H1 (cell line): ENCODE results near the gene STXBP2. TPM values are rescaled to one million over a fixed set of nuclear protein-coding genes. Genes with fewer than 3 reads are reported as not detected.

Source experiments
- ATF2 ChIP-seq: IDR thresholded peaks from 2 replicates; pipeline ENCODE4 v1.6.1; 2012; ENCODE audit warnings: low read length, inconsistent platforms
- CTCF ChIP-seq, 3 experiments: IDR thresholded peaks; 1 replicate in 2 of 3; 2 replicates in 1 of 3; pipeline versions ENCODE4 v1.5.1 to v1.6.1; 2011; ENCODE audit warnings: low read length in 3 of 3, mild to moderate bottlenecking in 3 of 3, inconsistent platforms in 2 of 3, low read depth in 1 of 3, moderate library complexity in 1 of 3; ENCODE audit not compliant: insufficient read depth in 1 of 3; ENCODE audit errors: control extremely low read depth in 1 of 3
- EGR1 ChIP-seq: IDR thresholded peaks from 2 replicates; pipeline ENCODE4 v1.6.1; 2011; ENCODE audit warnings: low read depth, low read length, borderline replicate concordance
- GTF2F1 ChIP-seq: IDR thresholded peaks from 2 replicates; pipeline ENCODE4 v1.6.1; 2012; ENCODE audit warnings: low read depth, low read length, improper control_type of control experiment, borderline replicate concordance
- RNF2 ChIP-seq: fragments of 200-900, 300-1000 bp; sonication (generic); IDR thresholded peaks from 2 replicates; pipeline ENCODE4 v1.7.1; 2016; ENCODE audit warnings: borderline replicate concordance, low read depth, mild to moderate bottlenecking, antibody characterized with exemption, low read length; ENCODE audit not compliant: poor library complexity, severe bottlenecking; ENCODE audit errors: missing control alignments
- SP1 ChIP-seq: IDR thresholded peaks from 2 replicates; pipeline ENCODE4 v1.6.1; 2011; ENCODE audit warnings: low read depth, low read length
- polyA plus RNA-seq, 7 experiments: library from polyadenylated mRNA; depleted of rRNA in 3 of 7; stranded (reverse) in 5 of 7; unstranded in 2 of 7; fragments of >200 nt in 5 of 7; fragments of 200-250 nt in 2 of 7; gene quantifications; 1 replicate in 5 of 7; 2 replicates in 1 of 7; 4 replicates in 1 of 7; pipeline versions ENCODE4 v1.2.1 to v1.2.3, GENCODE V29; 2011 to 2013; ENCODE audit warnings: missing spikeins in 2 of 7, mixed read lengths in 2 of 7
- total RNA-seq: library from RNA; stranded (reverse); fragmentation: NEBNext Ultra II Directional; extraction: Animal tissue kit (Norgen Biotek cat#: 25700); gene quantifications from 2 replicates; pipeline ENCODE4 v1.2.1, GENCODE V29; 2021

Gene STXBP2
- total and polyA plus RNA-seq, 2 of the 8 experiments (the other 6 are each of a cell fraction or from before 2014, with no cell fraction given), result 52.9 to 53.8 TPM

- no peak for TF ChIP-seq EGR1
- TF ChIP-seq SP1, result no peak
- TF ChIP-seq GTF2F1, result no peak
- no peak for TF ChIP-seq RNF2
- TF ChIP-seq ATF2, result no peak
- TF ChIP-seq CTCF (IDR thresholded peaks at IDR 0.05; ENCODE audit: control extremely low read depth in 1 of 3, insufficient read depth in 1 of 3, low read depth in 1 of 3, low read length in 3 of 3), result no peak
- TF ChIP-seq, all 59 proteins: peak for 0
Observed at GRCh38 chr19:7619671-7620441, 17.1 kb upstream of the STXBP2 start (continued).
